Suprapubic skin (tissue), 4 donors: ENCODE data around the gene ANAPC5. TPM values are rescaled to one million over a fixed set of nuclear protein-coding genes. Genes with fewer than 3 reads are reported as not detected.

Experiments
- DNase-seq, 2 donors: peaks; one replicate each; pipeline ENCODE4 v3.0.0-alpha.2; 2019; ENCODE audit warnings: low spot score in 2 of 2
- H3K27ac ChIP-seq: fragments of 200-600 bp; sonication (generic); one replicate; pipeline ENCODE4 v1.5.1; 2019
- H3K27me3 ChIP-seq: fragments of 200-600 bp; sonication (generic); one replicate; pipeline ENCODE4 v1.5.1; 2019
- H3K36me3 ChIP-seq: fragments of 200-600 bp; sonication (generic); one replicate; pipeline ENCODE4 v1.5.1; 2019
- H3K4me1 ChIP-seq: fragments of 200-600 bp; sonication (generic); one replicate; pipeline ENCODE4 v1.5.1; 2019
- H3K4me3 ChIP-seq: fragments of 200-600 bp; sonication (generic); one replicate; pipeline ENCODE4 v1.5.1; 2019; ENCODE audit warnings: mild to moderate bottlenecking
- H3K9me3 ChIP-seq: fragments of 200-600 bp; sonication (generic); one replicate; pipeline ENCODE4 v1.5.1; 2019
- EP300 ChIP-seq: sonication (generic); formaldehyde crosslinking; IDR thresholded peaks from one replicate; pipeline ENCODE4 v1.6.1; 2017; ENCODE audit warnings: antibody characterized with exemption
- POLR2A ChIP-seq, 2 donors: fragments of 450-650 bp; IDR thresholded peaks; one replicate each; pipeline ENCODE4 v1.6.1; 2017; ENCODE audit warnings: antibody characterized with exemption in 2 of 2, mild to moderate bottlenecking in 2 of 2, moderate library complexity in 2 of 2
- POLR2AphosphoS5 ChIP-seq, 3 donors: sonication (generic); formaldehyde crosslinking; IDR thresholded peaks; one replicate each; pipeline ENCODE4 v1.6.1; 2017; ENCODE audit warnings: antibody characterized with exemption in 3 of 3
- WGBS: methylation state at CpG from one replicate; pipeline ENCODE4 v1.1.5; 2018; 5-methylcytosine and 5-hydroxymethylcytosine counted together
- total RNA-seq, 4 donors: library from RNA; depleted of rRNA; stranded (reverse); fragments of >200 nt; gene quantifications; one replicate each; pipeline ENCODE4 v1.1.0, GENCODE V29; 2016
- TF ChIP-seq, protein P1 (sequence below), 2 donors: fragments of 200-600 bp in 1 of 2; fragments of 450-650 bp in 1 of 2; sonication (generic) in 1 of 2; IDR thresholded peaks; one replicate each; pipeline ENCODE4 v1.5.1; 2016 to 2019; ENCODE audit warnings: antibody characterized with exemption in 2 of 2, mild to moderate bottlenecking in 1 of 2, moderate library complexity in 1 of 2

The ANAPC5 gene
- total RNA-seq, 4 donors from 2014 or later, result 94.3 to 227 (median 120) TPM

DNA sequence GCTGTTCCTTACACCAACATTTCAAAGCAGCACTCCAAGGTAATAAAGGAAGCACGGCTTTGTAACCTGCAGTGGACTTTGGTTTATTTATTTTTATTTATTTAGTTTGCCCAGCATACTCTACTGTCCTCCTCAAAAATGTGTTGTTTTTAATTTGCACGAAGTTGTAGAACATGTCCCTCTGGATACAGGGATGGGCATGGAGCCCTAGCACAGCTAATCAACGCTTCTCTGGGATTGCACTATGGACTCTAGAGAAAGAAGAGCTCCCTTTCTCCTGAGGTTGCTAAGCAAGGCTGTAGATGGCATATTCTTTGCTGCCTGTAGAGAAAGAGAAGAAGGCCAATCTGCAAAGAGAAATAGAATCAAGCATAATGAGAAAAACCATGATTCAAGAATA lies 5.9 kb upstream of the ANAPC5 start:
- Histone ChIP-seq H3K9me3 (no peaks in the 10 kb centered on the region), H3K4me1 (peaks cover 3% of the 10 kb centered on the region), H3K4me3 (no peak overlapping the region), H3K27me3 (no peaks in the 10 kb centered on the region), H3K27ac (no peak overlapping the region), H3K36me3 (no peaks in the 10 kb centered on the region)
- TF ChIP-seq, protein P1, sequence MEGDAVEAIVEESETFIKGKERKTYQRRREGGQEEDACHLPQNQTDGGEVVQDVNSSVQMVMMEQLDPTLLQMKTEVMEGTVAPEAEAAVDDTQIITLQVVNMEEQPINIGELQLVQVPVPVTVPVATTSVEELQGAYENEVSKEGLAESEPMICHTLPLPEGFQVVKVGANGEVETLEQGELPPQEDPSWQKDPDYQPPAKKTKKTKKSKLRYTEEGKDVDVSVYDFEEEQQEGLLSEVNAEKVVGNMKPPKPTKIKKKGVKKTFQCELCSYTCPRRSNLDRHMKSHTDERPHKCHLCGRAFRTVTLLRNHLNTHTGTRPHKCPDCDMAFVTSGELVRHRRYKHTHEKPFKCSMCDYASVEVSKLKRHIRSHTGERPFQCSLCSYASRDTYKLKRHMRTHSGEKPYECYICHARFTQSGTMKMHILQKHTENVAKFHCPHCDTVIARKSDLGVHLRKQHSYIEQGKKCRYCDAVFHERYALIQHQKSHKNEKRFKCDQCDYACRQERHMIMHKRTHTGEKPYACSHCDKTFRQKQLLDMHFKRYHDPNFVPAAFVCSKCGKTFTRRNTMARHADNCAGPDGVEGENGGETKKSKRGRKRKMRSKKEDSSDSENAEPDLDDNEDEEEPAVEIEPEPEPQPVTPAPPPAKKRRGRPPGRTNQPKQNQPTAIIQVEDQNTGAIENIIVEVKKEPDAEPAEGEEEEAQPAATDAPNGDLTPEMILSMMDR (IDR thresholded peaks at IDR 0.05), result no peak
- TF ChIP-seq POLR2A (IDR thresholded peaks at IDR 0.05) (no peak), POLR2AphosphoS5 (IDR thresholded peaks at IDR 0.05) (no peak), EP300 (no peak)
- no peak for DNase-seq
- 67% methylated on average over 3 of the region's 3 CpGs for WGBS

GRCh38 chr12:121357331-121357730 lies 5.1 kb upstream of the ANAPC5 start:
- TF ChIP-seq EP300 (no peak), POLR2AphosphoS5 (IDR thresholded peaks at IDR 0.05) (no peak), POLR2A (IDR thresholded peaks at IDR 0.05) (no peak)
- TF ChIP-seq, protein P1 (IDR thresholded peaks at IDR 0.05), result no peak
- no peak overlapping the region for H3K27ac ChIP-seq
- WGBS, result 80% methylated on average over 4 of the region's 4 CpGs
- no peaks in the 10 kb centered on the region for H3K27me3 ChIP-seq
- H3K4me1 ChIP-seq, result peaks cover 8% of the 10 kb centered on the region
- no peaks in the 10 kb centered on the region for H3K9me3 ChIP-seq
- H3K4me3 ChIP-seq, result no peak overlapping the region
- DNase-seq, result no peak
- H3K36me3 ChIP-seq, result no peaks in the 10 kb centered on the region

GRCh38 chr12:121356657-121357056 lies 4.4 kb upstream of the ANAPC5 start:
- no peaks in the 10 kb centered on the region for H3K36me3 ChIP-seq
- peaks cover 8% of the 10 kb centered on the region for H3K4me1 ChIP-seq
- no peaks in the 10 kb centered on the region for H3K27me3 ChIP-seq
- TF ChIP-seq EP300 (no peak), POLR2A (IDR thresholded peaks at IDR 0.05) (no peak), POLR2AphosphoS5 (IDR thresholded peaks at IDR 0.05) (no peak)
- TF ChIP-seq, protein P1 (IDR thresholded peaks at IDR 0.05), result no peak
- 89% methylated on average over 3 of the region's 3 CpGs for WGBS
- no peak for DNase-seq
- H3K27ac ChIP-seq, result no peak overlapping the region
- H3K4me3 ChIP-seq, result no peak overlapping the region
- no peaks in the 10 kb centered on the region for H3K9me3 ChIP-seq

DNA sequence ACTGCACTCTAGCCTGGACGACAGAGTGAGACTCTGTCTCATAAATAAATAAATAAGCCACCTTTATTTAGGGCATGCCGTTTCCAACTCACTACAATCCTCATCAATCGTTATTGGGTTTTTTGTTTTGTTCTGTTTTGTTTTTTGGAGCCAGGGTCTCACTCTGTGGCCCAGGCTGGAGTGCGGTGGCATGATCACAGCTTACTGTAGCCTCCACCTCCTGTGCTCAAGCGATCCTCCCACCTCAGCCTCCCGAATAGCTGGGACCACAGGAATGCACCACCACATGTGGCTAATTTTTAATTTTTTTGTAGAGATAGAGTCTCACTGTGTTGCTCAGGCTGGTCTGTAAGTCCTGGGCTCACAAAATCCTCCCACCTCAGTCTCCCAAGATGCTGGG lies 3.6 kb upstream of the ANAPC5 start:
- no peak overlapping the region for H3K27ac ChIP-seq
- no peaks in the 10 kb centered on the region for H3K9me3 ChIP-seq
- no peaks in the 10 kb centered on the region for H3K27me3 ChIP-seq
- TF ChIP-seq, protein P1 (IDR thresholded peaks at IDR 0.05), result no peak
- TF ChIP-seq POLR2A (IDR thresholded peaks at IDR 0.05) (no peak), EP300 (no peak), POLR2AphosphoS5 (IDR thresholded peaks at IDR 0.05) (no peak)
- H3K4me1 ChIP-seq, result peaks cover 16% of the 10 kb centered on the region
- DNase-seq, result no peak
- no peak overlapping the region for H3K4me3 ChIP-seq
- H3K36me3 ChIP-seq, result no peaks in the 10 kb centered on the region
- 91% methylated on average over 6 of the region's 6 CpGs for WGBS

DNA sequence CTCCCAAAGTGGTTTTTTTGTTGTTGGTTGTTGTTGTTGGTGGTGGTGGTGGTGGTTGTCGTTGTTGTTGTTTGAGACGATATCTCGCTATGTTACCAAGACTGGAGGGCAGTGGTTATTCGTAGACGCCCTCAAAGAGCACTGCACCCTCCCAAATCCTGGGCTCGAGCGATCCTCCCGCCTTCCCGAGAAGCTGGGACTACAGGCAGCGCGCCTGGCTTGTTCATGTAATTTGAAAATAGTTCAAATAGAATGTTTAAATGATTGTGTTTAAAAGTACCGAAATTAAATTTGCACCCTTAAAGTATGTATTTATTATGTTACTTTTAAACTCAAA lies 439 bp upstream of the ANAPC5 start:
- under 1% methylated on average over 12 of the region's 12 CpGs for WGBS
- H3K27me3 ChIP-seq, result no peaks in the 10 kb centered on the region
- H3K4me3 ChIP-seq, result peak overlapping the region; percentile 66
- H3K4me1 ChIP-seq, result peaks cover 28% of the 10 kb centered on the region
- H3K36me3 ChIP-seq, result no peaks in the 10 kb centered on the region
- no peaks in the 10 kb centered on the region for H3K9me3 ChIP-seq
- no peak for DNase-seq
- peak overlapping the region; percentile 86 for H3K27ac ChIP-seq
- TF ChIP-seq POLR2AphosphoS5 (IDR thresholded peaks at IDR 0.05), result no peak
- TF ChIP-seq, protein P1 (IDR thresholded peaks at IDR 0.05), result no peak
